ENCODE measurements around the gene SOSTDC1.
A peak's percentile ranks its signal among the peaks of the same experiment; 100 is the strongest.

The SOSTDC1 gene

GRCh38 chr7:16484453-16485158 is 19.1 kb upstream of the SOSTDC1 start (continued):
- TF ChIP-seq SP7 (tag by site-specific recombination; IDR thresholded peaks at IDR 0.05) (0 out of 2 replicates have a peak, but pooled peaks have one; percentile 32), PRDM1 (tag by site-specific recombination; IDR thresholded peaks at IDR 0.05) (0 out of 2 replicates have a peak, but pooled peaks have one; percentile 10), WT1 (tag by site-specific recombination; IDR thresholded peaks at IDR 0.05) (peak; percentile 42; the same call in 1 of the 2 replicates), ZSCAN5A (tag by site-specific recombination; IDR thresholded peaks at IDR 0.05) (no peak), ZNF843 (tag by site-specific recombination; IDR thresholded peaks at IDR 0.05) (0 out of 2 replicates have a peak, but pooled peaks have one; percentile 18), ZFHX2 (tag by site-specific recombination; conservative IDR thresholded peaks at IDR 0.05) (no peak)

- TF ChIP-seq ZNF585B (tag by site-specific recombination; IDR thresholded peaks at IDR 0.05) (no peak), CTCF (tag by site-specific recombination; IDR thresholded peaks at IDR 0.05) (no peak), YY2 (tag by site-specific recombination; IDR thresholded peaks at IDR 0.05) (no peak), ZNF426 (tag by site-specific recombination; IDR thresholded peaks at IDR 0.05) (no peak), REPIN1 (tag by site-specific recombination; IDR thresholded peaks at IDR 0.05; ENCODE audit: low read depth) (no peak), ZNF785 (tag by site-specific recombination; IDR thresholded peaks at IDR 0.05) (no peak), ZNF404 (tag by site-specific recombination; IDR thresholded peaks at IDR 0.05) (no peak), ZNF202 (tag by site-specific recombination; IDR thresholded peaks at IDR 0.05; ENCODE audit: borderline replicate concordance) (no peak), ZNF660 (tag by site-specific recombination; IDR thresholded peaks at IDR 0.05) (no peak)
- TF ChIP-seq, protein P1, sequence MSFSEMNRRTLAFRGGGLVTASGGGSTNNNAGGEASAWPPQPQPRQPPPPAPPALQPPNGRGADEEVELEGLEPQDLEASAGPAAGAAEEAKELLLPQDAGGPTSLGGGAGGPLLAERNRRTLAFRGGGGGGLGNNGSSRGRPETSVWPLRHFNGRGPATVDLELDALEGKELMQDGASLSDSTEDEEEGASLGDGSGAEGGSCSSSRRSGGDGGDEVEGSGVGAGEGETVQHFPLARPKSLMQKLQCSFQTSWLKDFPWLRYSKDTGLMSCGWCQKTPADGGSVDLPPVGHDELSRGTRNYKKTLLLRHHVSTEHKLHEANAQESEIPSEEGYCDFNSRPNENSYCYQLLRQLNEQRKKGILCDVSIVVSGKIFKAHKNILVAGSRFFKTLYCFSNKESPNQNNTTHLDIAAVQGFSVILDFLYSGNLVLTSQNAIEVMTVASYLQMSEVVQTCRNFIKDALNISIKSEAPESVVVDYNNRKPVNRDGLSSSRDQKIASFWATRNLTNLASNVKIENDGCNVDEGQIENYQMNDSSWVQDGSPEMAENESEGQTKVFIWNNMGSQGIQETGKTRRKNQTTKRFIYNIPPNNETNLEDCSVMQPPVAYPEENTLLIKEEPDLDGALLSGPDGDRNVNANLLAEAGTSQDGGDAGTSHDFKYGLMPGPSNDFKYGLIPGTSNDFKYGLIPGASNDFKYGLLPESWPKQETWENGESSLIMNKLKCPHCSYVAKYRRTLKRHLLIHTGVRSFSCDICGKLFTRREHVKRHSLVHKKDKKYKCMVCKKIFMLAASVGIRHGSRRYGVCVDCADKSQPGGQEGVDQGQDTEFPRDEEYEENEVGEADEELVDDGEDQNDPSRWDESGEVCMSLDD (tag by site-specific recombination; IDR thresholded peaks at IDR 0.05), result no peak
- TF ChIP-seq, protein P2, sequence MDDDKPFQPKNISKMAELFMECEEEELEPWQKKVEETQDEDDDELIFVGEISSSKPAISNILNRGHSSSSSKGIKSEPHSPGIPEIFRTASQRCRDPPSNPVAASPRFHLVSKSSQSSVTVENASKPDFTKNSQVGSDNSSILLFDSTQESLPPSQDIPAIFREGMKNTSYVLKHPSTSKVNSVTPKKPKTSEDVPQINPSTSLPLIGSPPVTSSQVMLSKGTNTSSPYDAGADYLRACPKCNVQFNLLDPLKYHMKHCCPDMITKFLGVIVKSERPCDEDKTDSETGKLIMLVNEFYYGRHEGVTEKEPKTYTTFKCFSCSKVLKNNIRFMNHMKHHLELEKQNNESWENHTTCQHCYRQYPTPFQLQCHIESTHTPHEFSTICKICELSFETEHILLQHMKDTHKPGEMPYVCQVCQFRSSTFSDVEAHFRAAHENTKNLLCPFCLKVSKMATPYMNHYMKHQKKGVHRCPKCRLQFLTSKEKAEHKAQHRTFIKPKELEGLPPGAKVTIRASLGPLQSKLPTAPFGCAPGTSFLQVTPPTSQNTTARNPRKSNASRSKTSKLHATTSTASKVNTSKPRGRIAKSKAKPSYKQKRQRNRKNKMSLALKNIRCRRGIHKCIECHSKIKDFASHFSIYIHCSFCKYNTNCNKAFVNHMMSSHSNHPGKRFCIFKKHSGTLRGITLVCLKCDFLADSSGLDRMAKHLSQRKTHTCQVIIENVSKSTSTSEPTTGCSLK (tag by site-specific recombination; IDR thresholded peaks at IDR 0.05), result no peak
- peaks cover 2% of the 10 kb centered on the region; the same call in 1 of the 2 replicates for H3K4me1 ChIP-seq (ENCODE audit: control insufficient read depth, insufficient read depth, low read length)
- H3K4me3 ChIP-seq (ENCODE audit: low read depth, low read length), result no peak overlapping the region
- no peaks in the 10 kb centered on the region for H3K9me3 ChIP-seq (ENCODE audit: control insufficient read depth, insufficient read depth, low read depth, low read length)
- no peak overlapping the region for H3K27ac ChIP-seq (ENCODE audit: extremely low read depth, low read depth, low read length)
- no peaks in the 10 kb centered on the region for H3K36me3 ChIP-seq (ENCODE audit: control insufficient read depth in 2 of 2, insufficient read depth in 1 of 2, low read length in 2 of 2)
- POLR2A ChIA-PET, result no interaction called here
- CTCF ChIA-PET, result no interaction called here
Observed at GRCh38 chr7:16479591-16479990, 14.1 kb upstream of the SOSTDC1 start.
